SK-N-SH treated with all-trans-retinoic acid at 6 μM for 48 hours (cell line): ENCODE results near the gene ADAMTSL3.

Source experiments
- ATAC-seq: fragments of 200-7000 bp; cut with Tn5 transposase; 3 replicates; pipeline ENCODE4 v1.9.1; 2020; ENCODE audit warnings: mild to moderate bottlenecking, moderate library complexity
- ARNTL ChIP-seq: fragments of 450-650 bp; formaldehyde crosslinking; IDR thresholded peaks from 2 replicates; pipeline ENCODE4 v1.5.0; 2020; ENCODE audit warnings: low read depth, mild to moderate bottlenecking, moderate library complexity, borderline replicate concordance
- BACH2 ChIP-seq: fragments of 250-450 bp; sonication (Bioruptor Pico); IDR thresholded peaks from 2 replicates; pipeline ENCODE4 v1.9.0; 2021; ENCODE audit warnings: mild to moderate bottlenecking, borderline replicate concordance
- CREB5 ChIP-seq: fragments of 250-450 bp; sonication (Bioruptor Pico); IDR thresholded peaks from 2 replicates; pipeline ENCODE4 v1.5.1; 2020; ENCODE audit warnings: low read depth, mild to moderate bottlenecking, moderate library complexity
- CSDC2 ChIP-seq: fragments of 250-450 bp; sonication (Bioruptor Pico); IDR thresholded peaks from 2 replicates; pipeline ENCODE4 v1.5.0; 2020; ENCODE audit warnings: mild to moderate bottlenecking, moderate library complexity
- CSRNP3 ChIP-seq: fragments of 250-450 bp; sonication (Bioruptor Pico); IDR thresholded peaks from 2 replicates; pipeline ENCODE4 v1.5.1; 2021; ENCODE audit warnings: mild to moderate bottlenecking, moderate library complexity
- ESRRG ChIP-seq: fragments of 250-450 bp; sonication (Bioruptor Pico); IDR thresholded peaks from 2 replicates; pipeline ENCODE4 v1.6.1; 2021; ENCODE audit warnings: mild to moderate bottlenecking
- GLIS3 ChIP-seq: fragments of 250-450 bp; sonication (Bioruptor Pico); IDR thresholded peaks from 2 replicates; pipeline ENCODE4 v1.5.0; 2020; ENCODE audit warnings: mild to moderate bottlenecking, moderate library complexity
- OSR1 ChIP-seq: fragments of 250-450 bp; sonication (Bioruptor Pico); IDR thresholded peaks from 2 replicates; pipeline ENCODE4 v1.8.0; 2022; ENCODE audit warnings: moderate library complexity, mild to moderate bottlenecking, inconsistent platforms
- POU6F1 ChIP-seq: fragments of 250-450 bp; sonication (Bioruptor Pico); IDR thresholded peaks from 2 replicates; pipeline ENCODE4 v1.8.0; 2021; ENCODE audit warnings: low read depth, mild to moderate bottlenecking, moderate library complexity, borderline replicate concordance
- TCF4 ChIP-seq: fragments of 250-450 bp; sonication (Bioruptor Pico); IDR thresholded peaks from 2 replicates; pipeline ENCODE4 v1.8.0; 2021; ENCODE audit warnings: mild to moderate bottlenecking, moderate library complexity, borderline replicate concordance
- TOX ChIP-seq: fragments of 250-450 bp; sonication (Bioruptor Pico); IDR thresholded peaks from 2 replicates; pipeline ENCODE4 v1.8.0; 2021; ENCODE audit warnings: mild to moderate bottlenecking, moderate library complexity, borderline replicate concordance
- ZC3H10 ChIP-seq: fragments of 250-450 bp; sonication (Bioruptor Pico); IDR thresholded peaks from 2 replicates; pipeline ENCODE4 v1.5.1; 2021; ENCODE audit warnings: mild to moderate bottlenecking, moderate library complexity
- ZFP3 ChIP-seq: fragments of 250-450 bp; sonication (Bioruptor Pico); IDR thresholded peaks from 2 replicates; pipeline ENCODE4 v1.5.0; 2020; ENCODE audit warnings: mild to moderate bottlenecking, moderate library complexity
- ZFP30 ChIP-seq: fragments of 450-650 bp; formaldehyde crosslinking; IDR thresholded peaks from 2 replicates; pipeline ENCODE4 v1.5.0; 2022; ENCODE audit warnings: mild to moderate bottlenecking, moderate library complexity
- ZNF565 ChIP-seq: fragments of 450-650 bp; formaldehyde crosslinking; conservative IDR thresholded peaks from 2 replicates; pipeline ENCODE4 v1.5.0; 2020; ENCODE audit warnings: low read depth, mild to moderate bottlenecking, moderate library complexity
- ZNF70 ChIP-seq: fragments of 450-650 bp; formaldehyde crosslinking; IDR thresholded peaks from 2 replicates; pipeline ENCODE4 v1.5.0; 2020; ENCODE audit warnings: mild to moderate bottlenecking, moderate library complexity
- ZNF8 ChIP-seq: fragments of 450-650 bp; formaldehyde crosslinking; IDR thresholded peaks from 2 replicates; pipeline ENCODE4 v1.5.0; 2020; ENCODE audit warnings: mild to moderate bottlenecking, moderate library complexity
- TF ChIP-seq, protein P1 (sequence below): fragments of 250-450 bp; sonication (Bioruptor Pico); IDR thresholded peaks from 2 replicates; pipeline ENCODE4 v1.8.0; 2020; ENCODE audit warnings: mild to moderate bottlenecking, moderate library complexity, borderline replicate concordance

ADAMTSL3 gene

GRCh38 chr15:83656943-83657528 lies 3.1 kb downstream of the ADAMTSL3 start:
- ATAC-seq: no peak

DNA sequence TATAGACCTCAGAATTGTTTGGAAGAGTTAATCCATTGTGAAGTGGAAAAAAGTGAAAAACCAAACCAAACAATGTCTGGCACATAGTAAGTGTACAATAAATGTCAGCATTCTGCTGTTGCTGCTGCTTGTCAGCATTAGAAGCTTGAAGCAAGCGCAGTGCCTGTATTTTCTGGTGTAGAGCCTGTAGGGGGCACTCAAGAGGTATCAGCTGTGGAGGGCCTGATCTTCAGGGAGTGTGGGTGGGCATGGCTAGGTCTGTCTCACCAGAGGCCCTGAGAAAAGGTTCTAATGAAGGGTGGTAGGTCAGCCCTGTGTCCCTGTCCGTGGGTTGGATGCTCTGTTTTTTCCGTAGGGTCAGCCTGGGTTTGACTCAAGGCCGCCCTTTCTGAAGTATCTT lies 3.6 kb downstream of the ADAMTSL3 start:
- ATAC-seq: no peak
- TF ChIP-seq CSDC2 (CRISPR knock-in tag) (no peak), ZFP3 (CRISPR knock-in tag) (no peak), ZNF8 (CRISPR knock-in tag) (no peak), ARNTL (CRISPR knock-in tag) (no peak), BACH2 (CRISPR knock-in tag) (no peak), CSRNP3 (CRISPR knock-in tag) (no peak), TOX (CRISPR knock-in tag) (no peak), OSR1 (CRISPR knock-in tag) (no peak), ZNF565 (CRISPR knock-in tag) (no peak), ZC3H10 (CRISPR knock-in tag) (no peak)
- TF ChIP-seq, protein P1, sequence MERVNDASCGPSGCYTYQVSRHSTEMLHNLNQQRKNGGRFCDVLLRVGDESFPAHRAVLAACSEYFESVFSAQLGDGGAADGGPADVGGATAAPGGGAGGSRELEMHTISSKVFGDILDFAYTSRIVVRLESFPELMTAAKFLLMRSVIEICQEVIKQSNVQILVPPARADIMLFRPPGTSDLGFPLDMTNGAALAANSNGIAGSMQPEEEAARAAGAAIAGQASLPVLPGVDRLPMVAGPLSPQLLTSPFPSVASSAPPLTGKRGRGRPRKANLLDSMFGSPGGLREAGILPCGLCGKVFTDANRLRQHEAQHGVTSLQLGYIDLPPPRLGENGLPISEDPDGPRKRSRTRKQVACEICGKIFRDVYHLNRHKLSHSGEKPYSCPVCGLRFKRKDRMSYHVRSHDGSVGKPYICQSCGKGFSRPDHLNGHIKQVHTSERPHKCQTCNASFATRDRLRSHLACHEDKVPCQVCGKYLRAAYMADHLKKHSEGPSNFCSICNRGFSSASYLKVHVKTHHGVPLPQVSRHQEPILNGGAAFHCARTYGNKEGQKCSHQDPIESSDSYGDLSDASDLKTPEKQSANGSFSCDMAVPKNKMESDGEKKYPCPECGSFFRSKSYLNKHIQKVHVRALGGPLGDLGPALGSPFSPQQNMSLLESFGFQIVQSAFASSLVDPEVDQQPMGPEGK: no peak
- TF ChIP-seq, all 23 proteins: peak for 0

More at GRCh38 chr15:83656943-83657528, 3.1 kb downstream of the ADAMTSL3 start:
- TF ChIP-seq BACH2 (CRISPR knock-in tag): no peak
- no peak for TF ChIP-seq ZNF70 (CRISPR knock-in tag)
- TF ChIP-seq CSRNP3 (CRISPR knock-in tag): no peak
- no peak for TF ChIP-seq CSDC2 (CRISPR knock-in tag)
- no peak for TF ChIP-seq ESRRG (CRISPR knock-in tag)
- no peak for TF ChIP-seq CREB5

- TF ChIP-seq TOX (CRISPR knock-in tag): no peak
- no peak for TF ChIP-seq POU6F1 (CRISPR knock-in tag)
- no peak for TF ChIP-seq ZFP30 (CRISPR knock-in tag)
- no peak for TF ChIP-seq TCF4 (CRISPR knock-in tag)
- no peak for TF ChIP-seq CREB5
- TF ChIP-seq, protein P1: no peak
- TF ChIP-seq CSRNP3 (CRISPR knock-in tag): no peak
- no peak for TF ChIP-seq ZFP3 (CRISPR knock-in tag)
- no peak for TF ChIP-seq ZNF70 (CRISPR knock-in tag)
- no peak for TF ChIP-seq ZNF8 (CRISPR knock-in tag)
- TF ChIP-seq ESRRG (CRISPR knock-in tag): no peak
- no peak for TF ChIP-seq BACH2 (CRISPR knock-in tag)
- TF ChIP-seq GLIS3 (CRISPR knock-in tag): no peak
- TF ChIP-seq, all 23 proteins: peak for 0
- ATAC-seq: no peak
Measured at GRCh38 chr15:83658430-83659416, 4.8 kb downstream of the ADAMTSL3 start.
